ENCODE results near the gene GXYLT1.
"Not testable (repeated sequence)": the region's sequence is repeated elsewhere in the genome, so short reads cannot be mapped to it uniquely, and the experiment has no call there.

DNA sequence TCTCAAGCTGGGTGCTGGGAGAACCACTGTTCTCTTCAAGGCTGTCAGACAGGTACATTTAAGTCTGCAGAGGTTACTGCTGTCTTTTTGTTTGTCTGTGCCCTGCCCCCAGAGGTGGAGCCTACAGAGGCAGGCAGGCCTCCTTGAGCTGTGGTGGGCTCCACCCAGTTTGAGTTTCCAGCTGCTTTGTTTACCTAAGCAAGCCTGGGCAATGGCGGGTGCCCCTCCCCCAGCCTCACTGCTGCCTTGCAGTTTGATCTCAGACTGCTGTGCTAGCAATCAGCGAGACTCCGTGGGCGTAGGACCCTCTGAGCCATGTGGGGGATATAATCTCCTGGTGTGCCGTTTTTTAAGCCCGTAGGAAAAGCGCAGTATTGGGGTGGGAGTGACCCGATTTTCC is 95.7 kb downstream of the GXYLT1 start:
- TF ChIP-seq CTCF (IDR thresholded peaks at IDR 0.05; ENCODE audit: low read depth, low read length, poor library complexity, severe bottlenecking); EZH2phosphoT487 (IDR thresholded peaks at IDR 0.05; ENCODE audit: borderline replicate concordance, low read length): not testable (repeated sequence)
